Endothelial cell of umbilical vein (primary cell): Measurements from ENCODE around the gene PNPLA1. TPM values are rescaled to one million over a fixed set of nuclear protein-coding genes. Genes with fewer than 3 reads are reported as not detected.

ENCODE experiments used
- BruUV-seq: library from RNA; stranded (reverse); fragments of 400-500 nt; replicated peaks from 2 replicates; lab custom pipeline; 2021; lab: Mats Ljungman, UMichigan
- CTCF ChIA-PET: fragments of 300-600, 350-600 bp; sonication (Branson Sonifier 250); formaldehyde crosslinking; loops from one replicate; lab custom pipeline; 2021; ENCODE audit warnings: antibody characterized with exemption, inconsistent platforms; lab: Charles Lee
- POLR2A ChIA-PET: fragments of 300-600, 350-600 bp; sonication (Branson Sonifier 250); formaldehyde crosslinking; loops from one replicate; lab custom pipeline; 2021; ENCODE audit warnings: antibody characterized with exemption, inconsistent platforms; lab: Charles Lee
- DNase-seq: peaks from one replicate; pipeline ENCODE4 v3.0.0-alpha.2; 2011; ENCODE audit warnings: low read depth, low spot score
- FAIRE-seq: peaks from 2 replicates; lab custom pipeline; 2011; peaks lifted over from hg19 to GRCh38; lab: Jason Lieb, UNC
- H2AFZ ChIP-seq: 2 replicates; pipeline ENCODE4 v1.6.0; 2012; ENCODE audit warnings: low read depth, low read length, control low read depth, inconsistent platforms
- H3K27ac ChIP-seq: 2 replicates; pipeline ENCODE4 v1.5.1; 2011; ENCODE audit warnings: low read depth, mild to moderate bottlenecking, control low read depth, low read length, moderate library complexity; ENCODE audit not compliant: insufficient read depth
- H3K27me3 ChIP-seq, 2 experiments: 2 replicates each; pipeline versions ENCODE4 v1.6.0 to v1.6.1; 2011; ENCODE audit warnings: low read length in 2 of 2, mixed read lengths in 1 of 2; ENCODE audit not compliant: control insufficient read depth in 2 of 2, insufficient read depth in 2 of 2
- H3K36me3 ChIP-seq, 2 experiments: 2 replicates in 1 of 2; 3 replicates in 1 of 2; pipeline ENCODE4 v1.5.1; 2011; ENCODE audit warnings: low read length in 2 of 2, mild to moderate bottlenecking in 1 of 2, moderate library complexity in 1 of 2; ENCODE audit not compliant: control insufficient read depth in 2 of 2, insufficient read depth in 2 of 2; ENCODE audit errors: extremely low read depth in 1 of 2
- H3K4me1 ChIP-seq: 3 replicates; pipeline ENCODE4 v1.5.1; 2011; ENCODE audit warnings: mild to moderate bottlenecking, low read length; ENCODE audit not compliant: control insufficient read depth, insufficient read depth; ENCODE audit errors: extremely low read depth
- H3K4me2 ChIP-seq: 2 replicates; pipeline ENCODE4 v1.6.1; 2011; ENCODE audit warnings: low read length, control low read depth, mixed read lengths; ENCODE audit not compliant: insufficient read depth
- H3K4me3 ChIP-seq, 3 experiments: fragments of 200-600 bp in 1 of 3; sonication (generic), shearing (Covaris generic) in 1 of 3; replicated peaks in 1 of 3; 2 replicates each; pipeline ENCODE4 v1.5.1; 2011 to 2016; ENCODE audit warnings: control low read depth in 3 of 3, low read length in 3 of 3, mild to moderate bottlenecking in 2 of 3, inconsistent platforms in 1 of 3, low read depth in 1 of 3, moderate library complexity in 1 of 3; ENCODE audit not compliant: insufficient read depth in 1 of 3
- H3K79me2 ChIP-seq: 2 replicates; pipeline ENCODE4 v1.6.0; 2012; ENCODE audit warnings: low read length, inconsistent platforms; ENCODE audit not compliant: control insufficient read depth, insufficient read depth
- H3K9ac ChIP-seq: replicated peaks from 2 replicates; pipeline ENCODE3; 2011; ENCODE audit warnings: low read length, control low read depth; ENCODE audit not compliant: insufficient read depth; ENCODE audit errors: extremely low read depth
- H3K9me1 ChIP-seq: replicated peaks from 3 replicates; pipeline ENCODE4 v1.6.0; 2011; ENCODE audit warnings: mild to moderate bottlenecking, low read length; ENCODE audit not compliant: control insufficient read depth, insufficient read depth; ENCODE audit errors: extremely low read depth
- H3K9me3 ChIP-seq: replicated peaks from 2 replicates; pipeline ENCODE4 v1.5.1; 2012; ENCODE audit warnings: low read length, inconsistent platforms; ENCODE audit not compliant: control insufficient read depth, insufficient read depth
- H4K20me1 ChIP-seq: replicated peaks from 2 replicates; pipeline ENCODE3; 2011; ENCODE audit warnings: mild to moderate bottlenecking, low read length; ENCODE audit not compliant: control insufficient read depth, insufficient read depth; ENCODE audit errors: extremely low read depth
- CTCF ChIP-seq, 2 donors: IDR thresholded peaks; 1 replicate in 1 of 2; 2 replicates in 1 of 2; pipeline ENCODE4 v1.5.1; 2011; ENCODE audit warnings: low read length in 2 of 2, mild to moderate bottlenecking in 2 of 2, moderate library complexity in 2 of 2, control low read depth in 1 of 2, inconsistent platforms in 1 of 2, low read depth in 1 of 2; ENCODE audit not compliant: insufficient read depth in 1 of 2; ENCODE audit errors: extremely low read depth in 1 of 2
- EZH2 ChIP-seq: IDR thresholded peaks from 2 replicates; pipeline ENCODE4 v1.6.1; 2012; ENCODE audit warnings: borderline replicate concordance, low read depth, mild to moderate bottlenecking, moderate library complexity, low read length, inconsistent platforms; ENCODE audit not compliant: severe bottlenecking
- FOS ChIP-seq: IDR thresholded peaks from 2 replicates; pipeline ENCODE4 v1.6.1; 2011; ENCODE audit warnings: mild to moderate bottlenecking, low read length, moderate library complexity, borderline replicate concordance; ENCODE audit not compliant: insufficient read depth
- GATA2 ChIP-seq: IDR thresholded peaks from 2 replicates; pipeline ENCODE4 v1.7.0; 2011; ENCODE audit warnings: low read depth, mild to moderate bottlenecking, moderate library complexity, mixed read lengths, low read length; ENCODE audit not compliant: insufficient read length, insufficient read depth
- JUN ChIP-seq: IDR thresholded peaks from 2 replicates; pipeline ENCODE4 v1.6.1; 2011; ENCODE audit warnings: borderline replicate concordance, low read depth; ENCODE audit not compliant: insufficient read length, insufficient read depth
- MAX ChIP-seq: IDR thresholded peaks from 2 replicates; pipeline ENCODE4 v1.6.1; 2011; ENCODE audit not compliant: insufficient read depth, insufficient read length
- MYC ChIP-seq: IDR thresholded peaks from one replicate; pipeline ENCODE4 v1.6.1; 2011; ENCODE audit warnings: mild to moderate bottlenecking, low read depth, low read length
- POLR2A ChIP-seq: IDR thresholded peaks from 2 replicates; pipeline ENCODE4 v1.6.1; 2012; ENCODE audit warnings: low read depth, mild to moderate bottlenecking, control low read depth, low read length
- POLR2AphosphoS5 ChIP-seq: IDR thresholded peaks from 2 replicates; pipeline ENCODE4 v1.6.1; 2012; ENCODE audit warnings: low read depth, mild to moderate bottlenecking, control low read depth, low read length, moderate library complexity; ENCODE audit not compliant: insufficient read depth
- dilution Hi-C: fragments of 300-500 bp; cut with MboI; formaldehyde crosslinking; loops from one replicate; pipeline ENCODE4 v1.15.0; 2019; ENCODE audit warnings: low sequenced_read_pairs; ENCODE audit not compliant: extremely low pct_ligation_motif_present
- intact Hi-C: fragments of 100-400 bp; cut with micrococcal nuclease; formaldehyde crosslinking; loops from one replicate; pipeline ENCODE4 v1.10.0; 2022
- polyA plus RNA-seq, 4 experiments: library from polyadenylated mRNA; depleted of rRNA in 3 of 4; stranded (reverse) in 3 of 4; unstranded in 1 of 4; fragments of >200 nt; gene quantifications; 2 replicates each; pipeline versions ENCODE4 v1.2.1 to v1.2.3, GENCODE V29; 2011 to 2012; ENCODE audit warnings: missing spikeins in 1 of 4
- total RNA-seq: library from RNA; stranded (reverse); gene quantifications from 2 replicates; pipeline ENCODE4 v1.2.3, GENCODE V29; 2021

PNPLA1 gene
- total and polyA plus RNA-seq, 2 donors (not counting 3 experiments of a cell fraction or from before 2014, with no cell fraction given): not detected

DNA sequence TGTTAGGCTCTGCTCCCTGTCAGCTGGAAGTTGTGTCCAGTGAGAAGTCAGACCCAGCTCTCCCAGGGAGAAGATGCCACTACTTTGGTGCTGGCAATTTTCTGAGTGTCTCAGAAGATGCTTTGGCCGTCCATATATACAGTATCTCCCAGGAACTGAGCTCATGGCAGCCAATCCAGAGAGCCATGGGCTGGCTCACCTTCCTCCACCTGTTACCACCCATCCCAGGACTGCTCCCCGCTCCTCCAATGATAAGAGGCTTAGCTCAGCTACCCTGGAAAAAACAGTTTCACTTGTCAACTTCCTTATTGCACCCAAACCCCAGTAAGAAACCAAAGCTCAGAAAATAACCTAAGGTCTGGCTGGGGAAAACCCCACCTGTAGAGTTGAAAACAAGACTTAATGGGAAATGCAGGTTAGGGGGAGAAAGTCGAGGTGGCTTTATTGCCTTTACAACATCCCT is 67.0 kb downstream of the PNPLA1 start, which contains the start of gene BNIP5:
BNIP5 (minus strand) TSS at position 110 of the 463 bp plus-strand sequence. CDS start 6,198 bp downstream, outside the sequence.
- dilution Hi-C loops: no loop called here
- BruUV-seq: no TSS peak
- no peaks in the 10 kb centered on the region for H3K79me2 ChIP-seq
- H2AFZ ChIP-seq: no peak within 1 kb of the TSS
- intact Hi-C loops: no loop called here
- H3K36me3 ChIP-seq: no peaks in the 10 kb centered on the region
- FAIRE-seq (no peak), DNase-seq (no peak)
- no peaks in the 10 kb centered on the region for H3K9me3 ChIP-seq
- peaks cover 59 to 64% of the 10 kb centered on the region in 2 experiments for H3K27me3 ChIP-seq
- ChIA-PET CTCF (interaction anchor here (1.6 to 2.7 kb wide), 2 partner anchors 23 to 34 kb away, joined by 4 to 13 read pairs; no protein-coding TSS in a partner anchor), POLR2A (no interaction called here)
- H3K27ac ChIP-seq: no peak within 1 kb of the TSS
- H3K4me2 ChIP-seq: no peak within 1 kb of the TSS
- no peak within 1 kb of the TSS for H3K4me3 ChIP-seq
- TF ChIP-seq EZH2 (no peak), MYC (no peak), MAX (no peak), POLR2A (no peak), JUN (no peak), GATA2 (no peak), FOS (no peak)
- no peaks in the 10 kb centered on the region for H4K20me1 ChIP-seq
- peaks cover 4% of the 10 kb centered on the region for H3K4me1 ChIP-seq
- H3K9ac ChIP-seq: no peak within 1 kb of the TSS
- no peaks in the 10 kb centered on the region for H3K9me1 ChIP-seq

DNA sequence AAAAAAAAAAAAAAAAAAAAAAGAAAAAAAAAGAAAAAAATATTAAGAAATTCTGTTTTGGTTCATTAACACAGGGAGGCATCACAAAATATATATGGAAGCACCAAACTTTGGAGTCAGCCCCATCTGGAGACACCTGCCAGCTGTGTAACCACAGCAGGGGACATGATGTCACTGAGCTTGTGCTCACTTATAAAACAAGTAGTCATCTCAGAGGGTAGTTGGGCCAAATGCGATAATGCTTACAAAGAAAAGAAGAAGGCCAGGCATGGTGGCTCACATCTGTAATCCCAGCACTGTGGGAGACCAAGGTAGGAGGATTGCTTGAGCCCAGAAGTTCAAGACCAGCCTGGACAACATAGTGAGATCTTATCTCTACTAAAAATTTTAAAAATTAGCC is 68.0 kb downstream of the PNPLA1 start:
- Histone ChIP-seq H3K27me3 (peaks cover 60 to 65% of the 10 kb centered on the region in 2 experiments), H3K27ac (no peak overlapping the region), H3K4me1 (peaks cover 4% of the 10 kb centered on the region), H3K9me3 (no peaks in the 10 kb centered on the region), H3K4me3 (no peak overlapping the region), H4K20me1 (no peaks in the 10 kb centered on the region), H3K9me1 (no peaks in the 10 kb centered on the region), H3K36me3 (no peaks in the 10 kb centered on the region), H3K79me2 (no peaks in the 10 kb centered on the region), H3K9ac (no peak overlapping the region), H2AFZ (no peak overlapping the region), H3K4me2 (no peak overlapping the region)
- intact Hi-C loops (no loop called here), dilution Hi-C loops (no loop called here)
- ChIA-PET CTCF (interaction anchor here (0.7 to 2.7 kb wide), 3 partner anchors 16 to 35 kb away, joined by 4 to 13 read pairs (median 4); no protein-coding TSS in a partner anchor), POLR2A (no interaction called here)
- FAIRE-seq (no peak), DNase-seq (no peak)
- no TSS peak for BruUV-seq
- TF ChIP-seq CTCF (IDR thresholded peaks at IDR 0.05; ENCODE audit: extremely low read depth in 1 of 2, insufficient read depth in 1 of 2, low read depth in 1 of 2, low read length in 2 of 2) (no peak), FOS (no peak), POLR2A (no peak), JUN (no peak), MAX (no peak), POLR2AphosphoS5 (no peak), EZH2 (no peak), GATA2 (no peak)
